WI38 (cell line): Measurements from ENCODE around the gene MUC12.

ENCODE experiments used
- H3K4me3 ChIP-seq: 2 replicates; pipeline ENCODE4 v1.5.1; 2011; ENCODE audit warnings: low read depth, mild to moderate bottlenecking, control low read depth, low read length
- CTCF ChIP-seq: IDR thresholded peaks from 2 replicates; pipeline ENCODE4 v1.5.1; 2012; ENCODE audit warnings: low read depth, mild to moderate bottlenecking, control low read depth, low read length

The MUC12 gene

GRCh38 chr7:100951172-100951571, 18.2 kb upstream of the MUC12 start:
- H3K4me3 ChIP-seq = no peak overlapping the region
- TF ChIP-seq CTCF = no peak

- H3K4me3 ChIP-seq = no peak overlapping the region
- no peak for TF ChIP-seq CTCF
Observed at GRCh38 chr7:100951888-100952560, 17.3 kb upstream of the MUC12 start.

- no peak for TF ChIP-seq CTCF
- no peak overlapping the region for H3K4me3 ChIP-seq
Observed at GRCh38 chr7:100952641-100953040, 16.7 kb upstream of the MUC12 start.

- no peak for TF ChIP-seq CTCF
- H3K4me3 ChIP-seq = no peak overlapping the region
Observed at GRCh38 chr7:100957832-100958421, 11.4 kb upstream of the MUC12 start.

- TF ChIP-seq CTCF = no peak
- H3K4me3 ChIP-seq = no peak overlapping the region
Observed at GRCh38 chr7:100959894-100960293, 9.5 kb upstream of the MUC12 start.

GRCh38 chr7:100962537-100962936, 6.8 kb upstream of the MUC12 start:
- H3K4me3 ChIP-seq = no peak overlapping the region
- TF ChIP-seq CTCF = no peak

- no peak for TF ChIP-seq CTCF
- no peak overlapping the region for H3K4me3 ChIP-seq
Observed at GRCh38 chr7:100963386-100963785, 6.0 kb upstream of the MUC12 start.
